GM20431 (cell line): ENCODE data around the gene EGFR.

Source experiments
- in situ Hi-C: fragments of 300-500 bp; cut with MseI, MboI; formaldehyde crosslinking; loops from one replicate; pipeline ENCODE4 v1.15.0; 2020; ENCODE audit warnings: low sequenced_read_pairs; ENCODE audit not compliant: unreplicated experiment

EGFR gene

DNA sequence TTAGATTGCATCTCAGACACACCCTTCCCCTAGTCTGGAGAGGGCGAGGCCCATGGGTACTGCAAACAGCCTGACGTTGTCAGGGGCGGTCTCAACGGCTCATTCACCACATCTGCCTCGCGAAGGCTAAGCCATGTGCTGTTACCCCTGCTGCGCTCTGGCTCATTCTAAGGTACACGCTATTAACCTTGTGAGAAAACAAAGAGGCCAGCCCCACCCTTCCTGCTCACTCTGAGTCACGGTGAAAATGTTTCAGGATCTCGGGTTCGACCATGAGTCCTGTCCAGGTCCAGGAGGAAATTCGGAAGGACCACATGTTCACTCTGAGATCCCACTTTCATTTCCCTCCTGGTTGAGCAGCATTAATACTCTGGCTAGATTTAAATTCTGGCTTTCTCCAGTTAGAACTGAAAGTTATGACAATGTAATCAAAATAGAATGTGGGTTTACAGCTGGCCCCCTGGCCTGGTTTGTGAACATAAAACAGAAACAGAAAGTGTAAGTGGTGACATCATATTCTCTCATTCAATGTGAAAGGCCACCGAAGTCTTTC, 55.2 kb downstream of the EGFR start:
- in situ Hi-C loops: no loop called here

DNA sequence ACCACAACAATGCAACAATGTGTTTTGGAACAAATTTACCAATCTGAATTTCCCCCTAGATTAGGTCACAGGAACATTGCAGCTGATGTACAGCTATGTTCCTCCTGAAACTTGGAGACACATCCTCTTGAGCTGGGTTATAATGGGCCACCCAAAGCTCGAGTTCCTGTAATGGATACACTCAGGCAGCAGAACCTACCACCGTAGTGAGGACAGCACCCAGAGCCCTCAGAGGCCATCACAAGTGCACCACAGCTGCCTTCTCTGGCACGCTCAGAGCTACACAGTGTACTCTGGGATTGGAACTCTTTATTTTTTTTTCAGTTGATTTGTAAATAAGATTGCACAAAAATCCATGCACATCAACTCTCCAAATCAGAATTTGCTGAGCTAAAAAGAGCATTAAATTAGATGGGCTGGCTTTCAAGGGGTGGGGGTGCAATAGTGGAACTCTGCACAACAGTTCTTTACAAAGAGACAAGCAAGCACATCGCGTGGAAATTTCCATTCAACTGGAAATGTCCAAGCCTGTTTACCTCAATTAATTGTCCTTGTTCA, 56.7 kb downstream of the EGFR start:
- in situ Hi-C loops: no loop called here

DNA sequence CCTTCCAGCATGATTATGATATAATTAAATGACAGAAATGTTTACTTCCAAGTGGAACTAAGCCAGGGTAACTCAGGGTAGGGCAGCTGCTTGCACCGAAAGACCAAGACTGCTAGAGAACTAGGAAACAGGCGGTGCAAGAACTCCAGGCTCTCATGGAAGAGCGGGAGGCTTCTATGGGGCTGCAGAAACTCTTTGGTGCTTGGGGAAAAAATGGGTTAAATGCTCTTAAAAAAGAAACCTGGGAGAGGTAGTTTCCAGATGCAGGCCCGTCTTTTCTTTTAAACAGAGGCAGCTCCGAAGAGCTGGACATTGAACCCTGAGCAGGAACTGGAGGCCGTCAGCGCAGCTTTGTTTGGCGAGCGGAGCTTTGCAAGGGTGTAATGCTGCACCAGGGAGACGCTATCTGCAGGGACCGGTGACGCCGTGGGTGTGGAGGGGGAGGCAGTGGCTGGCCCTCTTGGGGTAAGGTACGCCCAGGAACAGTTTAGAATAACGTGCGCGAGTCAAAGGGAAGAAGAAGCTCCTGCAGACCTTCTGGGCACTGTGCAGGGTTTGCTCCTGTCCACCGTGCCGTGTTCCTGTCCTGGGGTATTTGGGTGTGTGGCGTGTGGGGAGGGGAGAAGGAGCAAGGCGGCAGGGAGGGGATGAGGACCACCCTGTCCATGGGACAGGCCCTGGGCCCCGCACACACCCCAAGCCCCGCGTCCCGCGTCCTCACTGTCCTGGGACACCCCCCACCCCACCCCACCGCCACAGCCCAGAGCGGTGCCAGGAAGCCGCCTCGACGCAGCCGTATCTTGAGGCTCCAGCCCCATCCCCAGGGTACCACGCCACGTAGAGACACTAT, 59.0 kb downstream of the EGFR start:
- in situ Hi-C loops: no loop called here

DNA sequence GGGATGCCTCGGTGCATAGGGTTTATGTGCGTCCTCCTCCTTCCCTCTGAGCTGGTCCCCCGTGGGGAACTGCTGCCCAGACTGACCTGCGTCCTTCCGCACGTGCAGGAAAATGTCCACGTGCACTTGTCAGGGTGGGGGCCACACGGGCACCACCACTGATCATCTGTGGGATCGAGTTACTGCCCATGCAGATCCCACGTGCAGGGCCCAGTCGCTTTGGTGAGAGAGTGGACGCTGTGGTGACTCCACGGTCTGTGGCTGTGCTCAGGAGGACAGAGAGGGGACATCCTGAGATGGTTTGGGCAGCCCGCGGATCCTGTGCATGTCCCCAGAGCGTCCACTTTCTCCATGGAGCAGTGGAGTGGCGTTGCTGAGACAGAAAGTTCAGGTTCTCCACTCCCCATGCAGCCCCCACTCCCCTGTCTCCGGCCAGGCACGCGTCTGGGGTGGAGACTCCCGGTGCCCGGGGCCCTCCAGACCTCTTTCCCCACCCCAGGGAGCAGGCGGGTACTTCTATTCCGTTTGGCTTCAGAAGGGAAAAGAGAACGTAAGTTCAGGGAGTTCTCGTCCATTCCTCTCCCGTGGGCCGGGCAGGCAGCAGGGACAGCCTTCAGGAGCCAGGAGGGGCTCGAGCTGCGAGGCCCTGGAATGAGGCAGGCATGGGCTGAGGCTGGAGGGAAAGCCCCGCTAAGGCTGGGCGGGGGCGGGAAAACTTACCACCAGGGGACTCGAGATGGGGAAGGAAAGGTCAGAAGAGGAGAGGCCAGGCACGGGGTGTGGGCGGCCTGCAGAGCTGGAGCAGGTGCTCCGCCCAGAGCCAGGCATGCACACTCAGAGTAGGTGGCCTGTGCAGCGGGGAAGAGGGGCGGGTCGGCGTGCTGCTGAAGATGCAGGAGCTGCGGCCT, 59.9 kb downstream of the EGFR start:
- in situ Hi-C loops: no loop called here

DNA sequence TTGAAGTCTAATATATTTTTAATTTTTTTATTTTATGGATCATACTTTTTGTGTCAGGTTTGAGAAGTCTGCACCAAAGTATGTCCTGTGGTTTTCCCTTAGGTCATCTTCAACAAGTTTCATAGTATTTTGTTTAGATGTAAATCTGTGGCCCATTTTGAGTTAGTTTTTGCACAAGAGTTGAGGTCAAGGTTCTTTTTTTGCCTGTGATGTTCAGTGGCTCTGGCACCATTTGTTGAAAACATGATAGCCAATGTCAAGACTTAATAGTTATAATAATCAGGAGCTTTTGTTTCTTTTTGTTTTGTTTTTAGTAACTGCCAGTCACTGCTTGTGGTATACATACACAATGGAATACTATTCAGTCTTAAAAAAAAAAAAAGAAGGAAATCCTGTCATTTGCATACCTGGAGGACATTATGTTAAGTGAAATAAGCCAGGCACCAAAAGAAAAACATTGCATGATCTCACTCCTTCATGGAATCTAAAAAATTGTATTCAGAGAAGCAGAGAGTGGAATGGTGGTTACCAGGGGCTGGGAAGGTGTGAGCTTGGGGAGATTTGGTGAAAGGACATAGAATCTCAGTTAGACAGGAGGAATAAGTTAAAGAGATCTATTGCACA, 61.3 kb downstream of the EGFR start:
- in situ Hi-C loops: no loop called here

DNA sequence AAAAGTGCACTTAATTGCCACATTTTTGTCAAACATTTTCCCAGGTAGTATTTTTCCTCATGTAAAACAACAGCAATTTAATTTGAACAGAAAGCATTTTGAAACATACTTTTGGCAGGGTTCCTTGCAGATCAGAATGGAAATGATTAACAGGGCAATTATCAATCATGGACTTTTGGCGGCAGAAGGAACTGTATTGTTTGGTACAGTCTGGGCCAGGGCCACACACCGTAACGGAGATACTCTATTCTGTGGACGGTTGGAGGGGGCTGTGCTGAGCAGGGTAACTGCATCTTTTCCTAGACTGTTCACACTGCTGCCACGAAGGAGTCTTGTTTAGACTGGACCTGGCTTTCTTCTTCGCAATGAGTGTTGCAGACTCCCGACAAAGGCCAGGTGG, 62.3 kb downstream of the EGFR start:
- in situ Hi-C loops: no loop called here

DNA sequence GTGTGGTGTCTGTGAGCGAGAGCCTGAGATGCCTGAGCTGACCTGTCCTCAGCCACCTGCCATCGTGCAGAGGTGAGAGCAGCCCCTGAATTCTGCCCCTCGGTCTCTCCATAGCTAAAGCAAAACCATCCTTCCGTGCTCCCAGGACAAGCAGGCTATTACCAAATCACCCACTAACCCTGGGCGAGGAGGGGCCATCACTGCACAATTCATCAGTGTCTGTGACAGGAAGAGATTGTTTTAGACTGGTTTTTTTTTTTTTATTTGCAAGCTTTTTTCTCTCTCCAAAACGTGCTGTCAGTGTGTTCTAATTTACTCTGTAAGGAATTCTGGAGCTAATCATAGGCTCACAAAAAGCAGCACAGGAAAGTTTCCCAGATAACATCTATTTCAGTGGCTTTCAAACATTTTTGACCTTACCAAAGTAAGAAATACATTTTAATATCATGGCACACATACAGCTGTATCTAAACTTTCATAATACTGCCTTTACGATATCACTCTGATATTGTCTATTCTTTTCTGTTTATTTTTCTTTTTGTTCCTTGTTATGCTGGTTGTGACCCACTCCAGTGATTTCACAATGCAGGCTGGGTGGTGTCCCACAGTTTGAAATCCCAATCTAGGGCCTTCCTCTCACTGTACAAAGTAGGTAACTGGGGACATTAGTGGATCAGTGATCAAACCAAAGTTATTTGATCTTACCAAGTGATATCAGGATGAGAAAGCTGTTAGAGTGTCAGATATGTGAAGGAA, 62.8 kb downstream of the EGFR start:
- in situ Hi-C loops: no loop called here

DNA sequence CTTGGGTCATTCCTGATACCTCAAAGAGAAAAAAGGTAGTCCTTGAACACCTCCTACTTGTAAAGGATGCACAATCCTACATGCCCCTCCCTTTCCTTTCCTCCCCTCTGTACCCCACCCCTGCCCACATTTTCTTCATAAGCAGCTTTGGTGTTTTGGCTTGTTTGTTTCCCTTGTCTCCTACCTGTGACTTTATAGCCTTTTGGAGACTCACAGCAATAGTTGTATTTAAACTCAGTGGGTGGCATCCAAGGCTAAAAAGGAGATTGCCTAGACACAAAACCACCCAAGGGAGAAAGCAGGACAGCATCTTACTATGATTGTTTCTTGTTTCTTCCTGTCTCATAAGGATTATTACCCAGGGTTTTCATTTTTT, 63.4 kb downstream of the EGFR start:
- in situ Hi-C loops: no loop called here

DNA sequence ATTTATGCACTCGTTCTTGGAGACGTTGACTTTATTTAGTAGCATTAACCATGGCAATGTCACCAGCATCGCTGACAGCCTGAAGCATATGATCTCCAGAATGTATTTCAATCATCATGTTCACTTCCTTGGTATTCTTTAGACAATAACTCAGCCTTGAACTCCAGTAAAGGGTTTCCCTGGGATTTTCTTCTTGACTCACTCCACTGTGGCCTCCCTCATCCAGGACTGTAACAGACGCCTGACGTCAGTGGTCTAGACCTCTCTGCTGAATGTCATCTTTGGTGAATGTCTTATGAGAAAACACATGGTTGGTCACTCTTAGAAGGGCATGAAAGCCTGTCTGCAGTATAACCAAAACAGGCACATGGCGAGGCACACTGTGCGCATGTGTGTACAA, 64.4 kb downstream of the EGFR start:
- in situ Hi-C loops: no loop called here

DNA sequence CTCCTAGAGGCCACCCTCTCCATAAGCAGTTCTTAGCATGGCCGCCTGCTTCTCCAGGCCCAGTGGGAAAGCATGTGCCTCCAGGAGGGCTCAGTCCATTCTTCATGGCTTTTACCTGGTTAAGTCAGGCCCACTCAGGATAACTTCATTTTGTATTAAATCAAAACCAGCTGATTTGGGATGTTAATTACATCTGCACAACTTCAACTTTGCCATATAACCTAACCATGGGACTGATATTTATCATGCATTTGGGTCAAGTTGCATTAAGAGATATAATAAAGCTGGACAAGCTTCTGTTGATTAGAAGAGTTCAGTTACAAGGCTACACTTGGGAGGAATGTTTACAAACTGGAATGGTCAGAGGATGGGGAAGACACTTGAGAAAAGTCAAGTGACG, 65.5 kb downstream of the EGFR start:
- in situ Hi-C loops: no loop called here

DNA sequence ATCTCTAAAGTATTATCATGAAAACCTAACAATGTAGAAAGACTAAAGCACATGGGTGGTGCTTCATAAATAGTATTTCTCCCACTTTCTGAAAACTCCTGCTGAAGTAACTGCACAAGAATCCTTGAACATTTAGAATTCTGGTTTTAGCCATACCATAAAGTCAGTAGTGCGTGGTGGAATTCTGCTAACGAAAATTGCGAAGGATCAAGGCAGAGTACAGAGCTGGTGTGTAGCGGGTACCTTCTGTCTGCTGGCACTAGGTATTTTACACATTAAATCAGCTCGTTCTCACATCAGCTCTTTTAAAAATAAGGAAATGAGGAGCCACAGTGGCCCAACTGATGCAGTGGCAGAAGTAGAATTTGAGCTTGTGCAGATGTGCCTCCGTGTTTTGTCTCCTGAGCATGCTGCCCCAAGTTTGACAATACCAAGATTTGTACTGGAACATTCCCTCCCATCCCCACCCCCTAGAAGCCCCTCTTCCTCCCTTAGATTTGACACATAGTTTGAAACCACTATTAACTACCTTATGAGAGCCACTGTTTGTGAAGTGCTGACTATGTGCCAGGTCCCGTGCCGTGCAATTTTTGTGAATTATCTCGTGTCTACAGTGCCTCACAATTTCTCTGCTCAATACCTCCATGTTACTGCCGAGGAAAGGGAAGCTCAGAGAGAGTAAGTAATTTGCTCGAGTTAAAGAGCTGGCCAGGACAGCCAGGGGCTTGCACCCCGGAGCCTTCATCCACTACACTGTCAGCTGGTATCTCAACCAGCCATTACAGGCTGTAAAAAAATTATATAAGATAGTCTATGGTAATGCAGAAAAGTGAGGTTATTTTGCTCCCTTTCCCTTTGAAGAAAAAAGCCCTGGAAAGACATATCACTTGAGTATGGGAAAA, 66.9 kb downstream of the EGFR start:
- in situ Hi-C loops: no loop called here

DNA sequence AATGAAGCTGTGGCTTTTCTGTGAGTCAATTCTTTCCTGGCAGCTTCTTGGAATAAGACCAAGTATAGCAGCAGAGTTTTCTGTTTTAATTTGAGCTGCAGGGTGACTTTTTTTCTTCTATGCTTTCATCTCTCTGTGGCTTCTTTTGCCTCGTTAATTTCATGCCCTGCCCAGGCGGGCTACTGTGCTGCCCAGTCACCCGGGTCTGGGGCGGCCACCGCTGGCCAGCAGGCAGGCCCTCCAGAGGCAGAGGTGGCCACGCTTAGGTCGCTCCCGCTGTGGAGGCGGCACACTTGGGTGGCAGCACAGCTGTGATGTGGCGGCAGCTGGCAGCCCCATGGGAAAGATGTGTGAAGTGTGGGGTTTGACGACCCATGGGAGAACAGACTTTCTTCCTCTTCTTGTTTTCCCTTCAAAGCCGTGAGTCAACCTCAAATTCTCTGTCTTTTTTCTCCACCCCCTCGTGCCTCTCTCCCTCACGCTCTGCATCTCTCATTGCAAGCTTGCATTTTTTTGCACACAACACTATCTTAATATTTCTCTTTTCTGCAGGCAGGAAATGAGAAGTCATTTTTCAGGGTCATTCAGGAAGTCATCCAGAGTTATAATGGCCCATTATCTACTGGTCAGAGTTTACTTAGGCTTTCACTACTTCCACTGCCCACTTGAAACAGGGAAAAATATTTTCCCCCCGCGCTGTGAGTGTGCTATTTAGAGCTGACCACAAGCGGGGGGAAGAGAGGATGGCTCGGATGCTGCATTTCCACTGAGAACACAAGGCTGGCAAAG, 67.8 kb downstream of the EGFR start:
- in situ Hi-C loops: no loop called here

DNA sequence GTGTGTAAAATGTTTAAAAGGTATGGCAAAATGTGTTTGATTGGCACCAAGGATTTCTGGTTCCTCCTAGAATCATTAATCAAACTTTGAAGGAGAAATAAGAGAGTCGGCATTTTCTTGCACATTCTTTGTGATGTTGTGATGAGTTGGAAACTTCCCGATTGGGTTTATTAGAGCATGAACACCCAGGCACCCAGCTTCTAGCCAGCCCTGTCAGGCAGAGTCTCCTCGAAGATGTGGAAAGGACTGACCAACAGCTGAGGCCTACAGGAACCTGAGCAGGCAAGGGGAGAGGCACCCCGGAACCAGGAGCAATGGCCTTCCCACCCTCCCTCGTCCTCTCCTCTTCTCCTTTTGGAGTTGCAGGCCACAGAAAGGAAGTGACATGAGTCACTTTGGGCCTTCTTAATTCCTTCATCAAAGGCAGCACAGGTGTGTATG, 68.7 kb downstream of the EGFR start:
- in situ Hi-C loops: no loop called here

DNA sequence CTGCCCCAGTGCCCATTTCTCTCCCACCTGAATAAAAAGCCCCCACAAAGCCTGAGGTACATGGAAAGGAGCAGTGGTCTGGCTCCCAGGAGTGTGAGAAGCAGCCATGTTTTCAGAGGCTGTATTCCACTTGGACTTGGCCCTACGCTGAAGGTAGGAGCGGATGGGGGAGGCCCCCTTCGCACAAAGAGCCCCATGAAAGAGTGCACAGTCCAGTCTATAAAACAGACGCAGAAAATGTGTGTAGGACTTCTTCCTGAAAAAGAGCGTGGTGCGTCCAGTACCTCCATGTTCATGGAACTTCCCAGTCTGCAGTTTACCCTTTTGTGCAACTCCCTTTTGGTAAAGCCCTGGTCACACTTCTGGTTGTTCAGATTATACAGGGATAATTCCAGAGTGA, 69.3 kb downstream of the EGFR start:
- in situ Hi-C loops: no loop called here

DNA sequence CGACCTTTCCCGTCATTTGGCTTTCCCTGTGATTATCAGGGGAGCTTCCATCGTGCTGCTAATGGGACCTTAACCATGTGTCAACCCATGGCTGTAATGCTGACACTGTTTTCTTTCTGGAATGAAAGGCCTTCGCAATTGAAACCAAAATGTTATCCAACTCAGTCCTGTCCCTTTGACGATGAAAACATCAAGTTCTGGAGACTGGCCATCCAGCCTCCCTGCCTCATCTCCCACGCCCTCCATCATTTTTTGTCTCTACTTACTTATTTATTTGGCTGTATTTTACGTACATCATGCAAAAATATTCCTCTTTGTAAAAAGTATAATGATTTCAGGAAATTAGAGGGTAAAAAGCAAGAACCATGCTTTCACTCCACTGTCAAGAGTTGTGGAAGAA, 69.8 kb downstream of the EGFR start:
- in situ Hi-C loops: no loop called here

DNA sequence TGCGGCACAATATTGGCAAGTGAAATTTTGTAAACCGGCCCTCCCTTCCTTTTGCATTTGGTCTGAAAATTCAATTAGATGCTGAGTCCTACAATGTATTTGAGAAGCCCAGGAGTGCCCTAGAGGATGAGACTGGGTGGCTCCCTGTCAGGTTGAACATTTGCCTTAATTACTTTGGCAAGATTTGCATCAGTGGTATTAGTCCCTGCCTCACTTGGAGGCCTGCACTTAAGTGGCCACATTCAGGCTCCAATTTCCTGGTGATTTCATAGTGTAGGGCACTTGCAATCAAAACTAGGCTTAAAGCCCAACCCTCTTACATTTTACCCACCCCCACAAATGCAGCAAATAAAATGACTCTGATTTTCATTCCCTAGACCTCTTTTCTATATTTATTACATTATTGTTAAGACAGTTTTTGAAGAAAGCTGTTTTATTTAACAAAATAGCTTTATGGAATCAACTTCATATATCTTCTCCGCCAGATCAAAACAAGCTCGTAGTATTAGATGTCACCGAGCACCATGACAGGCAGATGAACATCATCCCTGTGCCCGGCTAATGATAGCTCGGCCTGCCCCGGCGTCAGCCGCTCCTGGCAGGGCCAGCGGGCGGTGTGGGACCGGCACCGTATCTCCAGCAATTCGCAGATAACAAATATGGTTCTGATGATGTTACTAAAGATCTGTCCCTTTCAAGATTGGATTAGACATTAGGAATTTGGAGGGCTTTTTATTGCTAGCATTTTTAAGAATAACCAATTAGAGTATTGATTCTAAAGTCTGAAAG, 73.6 kb downstream of the EGFR start:
- in situ Hi-C loops: no loop called here

DNA sequence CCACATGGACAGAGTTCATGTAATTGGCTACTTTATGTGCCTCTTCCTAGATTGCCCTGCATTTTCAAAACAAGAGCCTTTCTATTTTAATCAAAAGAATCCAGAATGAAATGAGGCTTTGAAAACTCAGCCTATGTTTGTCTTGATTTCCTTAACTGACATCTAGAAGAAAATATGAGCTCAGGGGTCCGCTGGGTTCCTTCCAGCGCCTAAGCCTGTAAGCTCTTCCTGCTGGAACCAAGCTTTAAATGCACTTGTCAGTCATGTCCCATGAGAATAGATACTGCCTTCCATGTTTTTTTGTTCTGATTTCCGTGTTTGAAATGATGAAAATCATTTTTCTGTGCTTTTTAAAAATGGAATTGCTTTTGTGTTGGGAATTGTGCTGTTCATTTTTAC, 74.2 kb downstream of the EGFR start:
- in situ Hi-C loops: no loop called here
